ENCODE data around the gene LCN2.

The LCN2 gene

DNA sequence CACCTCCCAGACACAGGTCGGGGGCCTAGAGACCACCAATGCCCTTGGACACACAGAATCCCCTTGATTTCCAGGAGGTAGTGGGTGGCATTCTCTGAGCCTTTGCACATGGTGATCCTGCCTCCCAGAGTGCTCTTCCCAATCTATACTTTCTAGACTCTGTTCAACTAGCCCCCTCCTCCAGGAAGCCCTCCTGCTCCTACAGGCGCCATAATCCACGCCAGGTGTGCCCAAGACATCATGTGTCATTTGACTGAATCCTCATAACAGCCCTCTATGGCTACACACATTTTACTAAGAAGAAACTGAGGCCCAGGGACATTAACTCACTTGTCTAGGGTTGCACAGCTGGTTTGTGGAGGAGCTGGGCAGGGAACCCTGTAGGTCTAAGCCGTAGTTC lies 18.0 kb downstream of the LCN2 start:
- in situ Hi-C loops (cut with HindIII; ENCODE audit: low pct_ligation_motif_present, low sequenced_read_pairs): no loop called here
- Histone ChIP-seq H3K27ac (no peak overlapping the region), H3K36me3 (replicated peaks) (peaks cover 64% of the 10 kb centered on the region), H3K27me3 (replicated peaks) (no peaks in the 10 kb centered on the region), H3K4me3 (ENCODE audit: low read depth, low read length) (no peak overlapping the region)
- TF ChIP-seq, protein P1, sequence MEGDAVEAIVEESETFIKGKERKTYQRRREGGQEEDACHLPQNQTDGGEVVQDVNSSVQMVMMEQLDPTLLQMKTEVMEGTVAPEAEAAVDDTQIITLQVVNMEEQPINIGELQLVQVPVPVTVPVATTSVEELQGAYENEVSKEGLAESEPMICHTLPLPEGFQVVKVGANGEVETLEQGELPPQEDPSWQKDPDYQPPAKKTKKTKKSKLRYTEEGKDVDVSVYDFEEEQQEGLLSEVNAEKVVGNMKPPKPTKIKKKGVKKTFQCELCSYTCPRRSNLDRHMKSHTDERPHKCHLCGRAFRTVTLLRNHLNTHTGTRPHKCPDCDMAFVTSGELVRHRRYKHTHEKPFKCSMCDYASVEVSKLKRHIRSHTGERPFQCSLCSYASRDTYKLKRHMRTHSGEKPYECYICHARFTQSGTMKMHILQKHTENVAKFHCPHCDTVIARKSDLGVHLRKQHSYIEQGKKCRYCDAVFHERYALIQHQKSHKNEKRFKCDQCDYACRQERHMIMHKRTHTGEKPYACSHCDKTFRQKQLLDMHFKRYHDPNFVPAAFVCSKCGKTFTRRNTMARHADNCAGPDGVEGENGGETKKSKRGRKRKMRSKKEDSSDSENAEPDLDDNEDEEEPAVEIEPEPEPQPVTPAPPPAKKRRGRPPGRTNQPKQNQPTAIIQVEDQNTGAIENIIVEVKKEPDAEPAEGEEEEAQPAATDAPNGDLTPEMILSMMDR (IDR thresholded peaks at IDR 0.05; ENCODE audit: low read depth, low read length, missing control alignments): no peak
- no peak for DNase-seq

DNA sequence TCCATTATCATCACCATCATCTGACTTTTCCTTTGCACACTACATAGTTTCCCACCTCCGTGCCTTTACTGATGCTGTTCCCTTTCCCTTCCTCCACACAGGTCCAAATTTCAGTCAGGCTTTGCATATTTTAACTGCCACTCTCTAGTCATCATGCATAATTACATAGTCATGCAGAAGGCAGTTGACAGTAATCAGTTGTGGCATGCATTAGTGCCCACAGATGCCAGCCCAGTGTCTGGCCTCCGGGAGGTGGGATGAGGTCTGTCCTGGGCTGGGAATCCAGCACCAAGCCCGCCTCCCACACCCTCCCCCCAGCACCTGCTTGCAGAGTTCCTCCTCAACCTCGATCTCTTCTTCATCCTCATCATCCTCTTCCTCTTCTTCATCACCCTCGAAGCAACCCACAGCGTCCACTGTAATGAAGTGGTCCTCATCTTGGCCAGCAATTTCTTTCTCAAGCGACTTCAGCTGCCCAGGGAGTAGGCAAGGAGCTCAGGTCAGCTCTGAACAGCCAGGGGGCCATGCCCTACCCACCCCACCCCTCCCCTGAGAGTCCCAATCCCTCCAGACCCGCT lies 19.6 kb downstream of the LCN2 start:
- no peak overlapping the region for H3K4me3 ChIP-seq (ENCODE audit: low read depth, low read length)
- no peak for DNase-seq
- TF ChIP-seq, protein P1 (IDR thresholded peaks at IDR 0.05; ENCODE audit: low read depth, low read length, missing control alignments): no peak
- H3K27me3 ChIP-seq (replicated peaks): no peaks in the 10 kb centered on the region
- in situ Hi-C loops (cut with HindIII; ENCODE audit: low pct_ligation_motif_present, low sequenced_read_pairs): no loop called here
- peaks cover 52% of the 10 kb centered on the region for H3K36me3 ChIP-seq (replicated peaks)
- no peak overlapping the region for H3K27ac ChIP-seq

DNA sequence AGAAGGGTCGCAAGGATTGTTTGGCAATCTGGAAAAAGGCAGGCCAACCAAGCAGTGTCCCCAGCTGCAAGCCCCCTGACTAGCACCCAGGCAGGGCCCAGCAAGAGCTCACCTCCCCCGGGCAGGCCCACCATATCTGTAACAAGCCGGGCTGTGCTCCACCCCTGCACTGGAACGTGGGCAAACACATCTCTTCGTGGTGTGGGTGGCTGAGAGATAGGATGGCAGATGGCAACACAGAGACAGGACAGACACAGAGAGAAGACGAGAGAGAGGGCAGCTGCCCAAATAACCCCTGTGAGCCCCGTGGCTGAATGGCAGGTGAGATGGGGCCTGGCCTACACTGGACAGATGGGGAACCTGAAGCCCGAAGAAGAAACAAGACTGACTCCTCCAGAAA lies 20.2 kb downstream of the LCN2 start:
- Histone ChIP-seq H3K27ac (no peak overlapping the region), H3K36me3 (replicated peaks) (peaks cover 56% of the 10 kb centered on the region), H3K27me3 (replicated peaks) (no peaks in the 10 kb centered on the region), H3K4me3 (ENCODE audit: low read depth, low read length) (no peak overlapping the region)
- in situ Hi-C loops (cut with HindIII; ENCODE audit: low pct_ligation_motif_present, low sequenced_read_pairs): no loop called here
- TF ChIP-seq, protein P1 (IDR thresholded peaks at IDR 0.05; ENCODE audit: low read depth, low read length, missing control alignments): no peak
- DNase-seq: no peak

DNA sequence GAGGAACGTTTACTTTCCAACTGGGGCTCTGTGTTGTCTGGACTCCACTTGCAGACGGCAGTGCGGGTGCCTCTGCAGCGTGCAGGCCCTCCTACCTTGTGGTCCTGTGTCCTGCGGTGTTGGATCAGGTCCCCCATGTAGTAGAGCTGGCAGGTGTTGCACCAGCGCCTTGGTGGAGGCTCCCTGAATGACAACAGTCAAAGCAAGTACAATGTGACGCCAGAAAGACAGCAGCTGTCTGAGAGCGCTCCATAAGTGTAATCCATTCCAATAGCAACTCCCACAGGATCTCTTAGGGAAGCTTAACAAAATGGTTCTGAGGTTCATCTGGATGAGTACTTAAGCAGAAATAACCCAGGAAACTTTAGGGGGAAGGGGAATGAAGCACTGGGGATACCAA lies 20.7 kb downstream of the LCN2 start:
- TF ChIP-seq, protein P1 (IDR thresholded peaks at IDR 0.05; ENCODE audit: low read depth, low read length, missing control alignments): no peak
- H3K36me3 ChIP-seq (replicated peaks): peaks cover 53% of the 10 kb centered on the region
- H3K27me3 ChIP-seq (replicated peaks): no peaks in the 10 kb centered on the region
- no peak for DNase-seq
- no peak overlapping the region for H3K4me3 ChIP-seq (ENCODE audit: low read depth, low read length)
- in situ Hi-C loops (cut with HindIII; ENCODE audit: low pct_ligation_motif_present, low sequenced_read_pairs): no loop called here
- H3K27ac ChIP-seq: no peak overlapping the region

DNA sequence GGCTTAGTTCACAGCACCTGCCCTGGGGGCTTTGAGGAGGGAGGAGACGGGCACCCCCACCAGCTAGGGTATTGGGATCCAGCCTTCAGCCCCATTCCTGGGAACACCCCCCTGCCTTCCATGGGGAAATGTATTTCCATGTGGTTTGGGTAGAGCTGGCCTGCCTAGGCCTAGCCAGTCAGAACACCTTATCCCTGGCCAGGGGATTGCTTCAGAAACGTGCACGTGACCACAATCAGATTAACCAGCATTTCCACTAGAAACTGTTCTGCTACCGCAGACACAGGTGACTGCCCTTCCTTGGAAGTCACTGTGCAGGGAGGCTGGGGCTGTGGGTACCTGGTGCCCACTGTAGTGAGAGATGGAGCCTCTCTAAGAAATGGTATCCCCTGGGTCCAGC lies 24.8 kb downstream of the LCN2 start:
- TF ChIP-seq, protein P1 (IDR thresholded peaks at IDR 0.05; ENCODE audit: low read depth, low read length, missing control alignments): no peak
- DNase-seq: no peak
- Histone ChIP-seq H3K36me3 (replicated peaks) (peaks cover 54% of the 10 kb centered on the region), H3K27ac (no peak overlapping the region), H3K4me3 (ENCODE audit: low read depth, low read length) (no peak overlapping the region), H3K27me3 (replicated peaks) (no peaks in the 10 kb centered on the region)
- in situ Hi-C loops (cut with HindIII; ENCODE audit: low pct_ligation_motif_present, low sequenced_read_pairs): no loop called here

DNA sequence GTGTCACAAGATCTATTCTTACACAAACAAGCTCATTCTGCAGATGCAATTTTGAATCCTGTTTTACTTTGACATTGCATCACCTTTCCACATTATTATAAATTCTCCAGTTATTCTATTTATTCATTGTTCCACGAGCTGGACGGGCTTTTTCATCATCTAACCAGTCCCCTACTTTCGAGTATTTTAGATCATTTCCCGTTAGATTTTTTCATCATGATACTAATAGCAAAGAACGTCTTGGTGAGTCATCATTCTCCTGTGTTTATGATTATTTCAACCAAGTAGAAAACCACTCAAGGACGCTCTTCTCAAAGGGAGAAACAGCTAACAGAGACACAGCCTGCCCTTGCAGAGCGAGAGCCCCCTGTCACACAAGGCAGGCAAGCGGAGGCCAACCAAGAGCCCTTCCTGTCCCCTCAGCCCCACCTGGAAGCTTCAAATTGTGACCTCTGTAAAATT lies 25.9 kb downstream of the LCN2 start:
- Histone ChIP-seq H3K4me3 (ENCODE audit: low read depth, low read length) (no peak overlapping the region), H3K27me3 (replicated peaks) (no peaks in the 10 kb centered on the region), H3K36me3 (replicated peaks) (peaks cover 55% of the 10 kb centered on the region), H3K27ac (no peak overlapping the region)
- TF ChIP-seq, protein P1 (IDR thresholded peaks at IDR 0.05; ENCODE audit: low read depth, low read length, missing control alignments): no peak
- DNase-seq: no peak
- in situ Hi-C loops (cut with HindIII; ENCODE audit: low pct_ligation_motif_present, low sequenced_read_pairs): no loop called here

Measured in brain microvascular endothelial cell (primary cell).